ENCODE measurements around the gene IFRD1.

GRCh38 chr7:112452102-112452888 is 2.0 kb downstream of the IFRD1 start:
- peak in 1 of 2 donors; percentile 29 for TF ChIP-seq CTCF (IDR thresholded peaks at IDR 0.05; ENCODE audit: extremely low read depth in 1 of 2, insufficient read depth in 1 of 2, low read depth in 1 of 2, low read length in 2 of 2)
- no peak for TF ChIP-seq POLR2A (IDR thresholded peaks at IDR 0.05; ENCODE audit: low read depth, low read length)
- TF ChIP-seq MAX (IDR thresholded peaks at IDR 0.05; ENCODE audit: insufficient read depth, insufficient read length): no peak
